Forelimb muscle (tissue), 1 donor: ENCODE measurements around the gene APCDD1. TPM values are rescaled to one million over a fixed set of nuclear protein-coding genes. Genes with fewer than 3 reads are reported as not detected.
"Not testable (repeated sequence)": the region's sequence is repeated elsewhere in the genome, so short reads cannot be mapped to it uniquely, and the experiment has no call there.

ENCODE experiments used
- DNase-seq: peaks from one replicate; pipeline ENCODE4 v3.0.0-alpha.2; 2013; ENCODE audit warnings: low read depth
- polyA plus RNA-seq: library from polyadenylated mRNA; unstranded; fragments of 120-200 nt; gene quantifications from one replicate; pipeline ENCODE4 v1.2.1, GENCODE V29; 2013; ENCODE audit not compliant: insufficient read length

APCDD1 gene
- polyA plus RNA-seq, 1 donor = 11.3 TPM

- DNase-seq = no peak
Observed at GRCh38 chr18:10490401-10491165, 36.1 kb downstream of the APCDD1 start.

GRCh38 chr18:10495936-10496335 lies 41.5 kb downstream of the APCDD1 start:
- no peak for DNase-seq

GRCh38 chr18:10497206-10497749 lies 42.8 kb downstream of the APCDD1 start:
- no peak for DNase-seq

GRCh38 chr18:10499230-10499629 lies 44.8 kb downstream of the APCDD1 start:
- DNase-seq = no peak

GRCh38 chr18:10500038-10500437 lies 45.6 kb downstream of the APCDD1 start:
- no peak for DNase-seq

GRCh38 chr18:10504723-10505122 lies 50.3 kb downstream of the APCDD1 start:
- no peak for DNase-seq

- not testable (repeated sequence) for DNase-seq
Observed at GRCh38 chr18:10505892-10506291, 51.5 kb downstream of the APCDD1 start.

- no peak for DNase-seq
Observed at GRCh38 chr18:10508591-10508990, 54.2 kb downstream of the APCDD1 start.

GRCh38 chr18:10511236-10511635 lies 56.8 kb downstream of the APCDD1 start:
- no peak for DNase-seq

GRCh38 chr18:10514082-10514481 lies 59.6 kb downstream of the APCDD1 start:
- DNase-seq = no peak

- DNase-seq = no peak
Observed at GRCh38 chr18:10514601-10515000, 60.2 kb downstream of the APCDD1 start.

- DNase-seq = no peak
Observed at GRCh38 chr18:10515456-10515855, 61.0 kb downstream of the APCDD1 start.

GRCh38 chr18:10516078-10516477 lies 61.6 kb downstream of the APCDD1 start:
- no peak for DNase-seq

- DNase-seq = no peak
Observed at GRCh38 chr18:10518595-10519255, 64.3 kb downstream of the APCDD1 start.

GRCh38 chr18:10519366-10519765 lies 64.9 kb downstream of the APCDD1 start:
- no peak for DNase-seq

GRCh38 chr18:10519999-10520935 lies 65.8 kb downstream of the APCDD1 start:
- peak; percentile 94 for DNase-seq

GRCh38 chr18:10521566-10521965 lies 67.1 kb downstream of the APCDD1 start:
- DNase-seq = no peak

- DNase-seq = no peak
Observed at GRCh38 chr18:10522574-10522973, 68.1 kb downstream of the APCDD1 start.

GRCh38 chr18:10523544-10523943 lies 69.1 kb downstream of the APCDD1 start:
- no peak for DNase-seq

GRCh38 chr18:10524507-10525370 lies 70.3 kb downstream of the APCDD1 start:
- DNase-seq = no peak

GRCh38 chr18:10525371-10525691 lies 70.9 kb downstream of the APCDD1 start:
- DNase-seq = no peak
